ENCODE data around the gene CAMK1D.

DNA sequence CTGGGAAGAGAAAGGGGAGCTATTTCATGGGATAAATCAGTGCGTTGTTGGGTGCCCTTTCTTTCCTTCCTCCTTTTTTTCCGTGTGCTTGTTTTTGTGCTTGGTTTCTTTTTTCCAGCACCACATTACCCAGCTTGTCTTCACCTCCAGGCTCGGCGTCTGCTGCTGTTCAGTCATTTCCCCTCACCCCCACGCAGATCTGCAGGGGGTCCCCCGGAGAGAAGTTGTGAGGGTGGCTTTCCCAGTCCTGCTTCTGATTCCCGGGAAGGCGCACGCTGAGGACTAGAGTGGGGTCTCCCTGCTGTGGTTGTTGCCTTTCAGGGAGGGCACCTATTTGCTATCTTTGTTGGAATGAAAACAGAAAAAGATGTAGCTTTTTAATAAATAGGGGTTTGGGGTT lies 1.6 kb downstream of the CAMK1D start:
- no peak for TF ChIP-seq POLR2A (IDR thresholded peaks at IDR 0.05)
- TF ChIP-seq, protein P1, sequence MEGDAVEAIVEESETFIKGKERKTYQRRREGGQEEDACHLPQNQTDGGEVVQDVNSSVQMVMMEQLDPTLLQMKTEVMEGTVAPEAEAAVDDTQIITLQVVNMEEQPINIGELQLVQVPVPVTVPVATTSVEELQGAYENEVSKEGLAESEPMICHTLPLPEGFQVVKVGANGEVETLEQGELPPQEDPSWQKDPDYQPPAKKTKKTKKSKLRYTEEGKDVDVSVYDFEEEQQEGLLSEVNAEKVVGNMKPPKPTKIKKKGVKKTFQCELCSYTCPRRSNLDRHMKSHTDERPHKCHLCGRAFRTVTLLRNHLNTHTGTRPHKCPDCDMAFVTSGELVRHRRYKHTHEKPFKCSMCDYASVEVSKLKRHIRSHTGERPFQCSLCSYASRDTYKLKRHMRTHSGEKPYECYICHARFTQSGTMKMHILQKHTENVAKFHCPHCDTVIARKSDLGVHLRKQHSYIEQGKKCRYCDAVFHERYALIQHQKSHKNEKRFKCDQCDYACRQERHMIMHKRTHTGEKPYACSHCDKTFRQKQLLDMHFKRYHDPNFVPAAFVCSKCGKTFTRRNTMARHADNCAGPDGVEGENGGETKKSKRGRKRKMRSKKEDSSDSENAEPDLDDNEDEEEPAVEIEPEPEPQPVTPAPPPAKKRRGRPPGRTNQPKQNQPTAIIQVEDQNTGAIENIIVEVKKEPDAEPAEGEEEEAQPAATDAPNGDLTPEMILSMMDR (IDR thresholded peaks at IDR 0.05), result no peak
